Myocyte (in vitro differentiated cells): ENCODE measurements around the gene ULK4. TPM values are rescaled to one million over a fixed set of nuclear protein-coding genes. Genes with fewer than 3 reads are reported as not detected.
"Not testable (repeated sequence)": the region's sequence is repeated elsewhere in the genome, so short reads cannot be mapped to it uniquely, and the experiment has no call there.

Experiments
- DNase-seq: peaks from one replicate; pipeline ENCODE4 v3.0.0-alpha.2; 2012; ENCODE audit warnings: low read depth
- total RNA-seq: library from RNA; depleted of rRNA; stranded (reverse); fragments of >200 nt; gene quantifications from 2 replicates; pipeline ENCODE4 v1.2.3, GENCODE V29; 2014

The ULK4 gene
- total RNA-seq, 1 donor from 2014 or later, result 2.1 TPM

GRCh38 chr3:41872157-41872556 is 89.7 kb downstream of the ULK4 start:
- DNase-seq, result no peak

GRCh38 chr3:41867533-41867932 is 94.4 kb downstream of the ULK4 start:
- DNase-seq, result no peak

GRCh38 chr3:41866298-41866697 is 95.6 kb downstream of the ULK4 start:
- DNase-seq, result no peak

GRCh38 chr3:41863024-41863423 is 98.9 kb downstream of the ULK4 start:
- DNase-seq, result no peak

GRCh38 chr3:41860489-41860888 is 101.4 kb downstream of the ULK4 start:
- DNase-seq, result not testable (repeated sequence)

- no peak for DNase-seq
Observed at GRCh38 chr3:41854956-41855355, 106.9 kb downstream of the ULK4 start.

GRCh38 chr3:41853540-41854196 is 108.2 kb downstream of the ULK4 start:
- no peak for DNase-seq

- DNase-seq, result peak; percentile 9
Observed at GRCh38 chr3:41848753-41849574, 112.9 kb downstream of the ULK4 start.

GRCh38 chr3:41847679-41848078 is 114.2 kb downstream of the ULK4 start:
- no peak for DNase-seq

GRCh38 chr3:41846850-41847249 is 115.1 kb downstream of the ULK4 start:
- peak; percentile 13 for DNase-seq

GRCh38 chr3:41845826-41846225 is 116.1 kb downstream of the ULK4 start:
- no peak for DNase-seq

- not testable (repeated sequence) for DNase-seq
Observed at GRCh38 chr3:41844256-41844655, 117.6 kb downstream of the ULK4 start.

- not testable (repeated sequence) for DNase-seq
Observed at GRCh38 chr3:41840936-41841668, 120.8 kb downstream of the ULK4 start.

- no peak for DNase-seq
Observed at GRCh38 chr3:41836360-41837134, 125.4 kb downstream of the ULK4 start.

GRCh38 chr3:41833628-41834027 is 128.3 kb downstream of the ULK4 start:
- no peak for DNase-seq

GRCh38 chr3:41819236-41819635 is 142.7 kb downstream of the ULK4 start:
- DNase-seq, result no peak

GRCh38 chr3:41808618-41809017 is 153.3 kb downstream of the ULK4 start:
- no peak for DNase-seq

GRCh38 chr3:41808152-41808551 is 153.8 kb downstream of the ULK4 start:
- peak; percentile 90 for DNase-seq

GRCh38 chr3:41794748-41795589 is 166.9 kb downstream of the ULK4 start:
- DNase-seq, result no peak

GRCh38 chr3:41792806-41793205 is 169.1 kb downstream of the ULK4 start:
- DNase-seq, result peak; percentile 55
